GM13976 (cell line): ENCODE measurements around the gene HOXA4.

Source experiments
- DNase-seq: peaks from one replicate; pipeline ENCODE4 v3.0.0; 2012; ENCODE audit warnings: low spot score
- CTCF ChIP-seq: IDR thresholded peaks from 2 replicates; pipeline ENCODE4 v1.5.1; 2012; ENCODE audit warnings: borderline replicate concordance, mild to moderate bottlenecking; ENCODE audit not compliant: insufficient read depth; ENCODE audit errors: extremely low read depth, missing control alignments, control extremely low read depth
- in situ Hi-C: fragments of 300-500 bp; cut with MboI; formaldehyde crosslinking; loops from one replicate; pipeline ENCODE4 v1.12.0; 2022; ENCODE audit warnings: low sequenced_read_pairs, mixed read lengths, inconsistent platforms; ENCODE audit not compliant: unreplicated experiment

Gene HOXA4

GRCh38 chr7:27114881-27115220 is 15.7 kb downstream of the HOXA4 start:
- in situ Hi-C loops: no loop called here
- TF ChIP-seq CTCF: no peak
- no peak for DNase-seq

- DNase-seq: no peak
- no peak for TF ChIP-seq CTCF
- in situ Hi-C loops: no loop called here
These were observed 16.4 kb downstream of the HOXA4 start for GRCh38 chr7:27113991-27114769.

- TF ChIP-seq CTCF: no peak
- DNase-seq: no peak
- in situ Hi-C loops: no loop called here
These were observed 17.3 kb downstream of the HOXA4 start for GRCh38 chr7:27112955-27113949.

GRCh38 chr7:27112361-27112760 is 18.2 kb downstream of the HOXA4 start:
- no peak for TF ChIP-seq CTCF
- in situ Hi-C loops: no loop called here
- DNase-seq: no peak

- in situ Hi-C loops: no loop called here
- DNase-seq: no peak
- no peak for TF ChIP-seq CTCF
These were observed 18.7 kb downstream of the HOXA4 start for GRCh38 chr7:27111751-27112277.

- no peak for TF ChIP-seq CTCF
- in situ Hi-C loops: no loop called here
- DNase-seq: no peak
These were observed 19.4 kb downstream of the HOXA4 start for GRCh38 chr7:27111042-27111750.
